HG02885 (cell line): ENCODE data around the gene KANK4.

Experiments used
- ATAC-seq: cut with Tn5 transposase; IDR thresholded peaks from one replicate; pipeline ENCODE4 v1.9.1; 2021; ENCODE audit warnings: mild to moderate bottlenecking; ENCODE audit not compliant: unreplicated experiment, poor library complexity

The KANK4 gene

DNA sequence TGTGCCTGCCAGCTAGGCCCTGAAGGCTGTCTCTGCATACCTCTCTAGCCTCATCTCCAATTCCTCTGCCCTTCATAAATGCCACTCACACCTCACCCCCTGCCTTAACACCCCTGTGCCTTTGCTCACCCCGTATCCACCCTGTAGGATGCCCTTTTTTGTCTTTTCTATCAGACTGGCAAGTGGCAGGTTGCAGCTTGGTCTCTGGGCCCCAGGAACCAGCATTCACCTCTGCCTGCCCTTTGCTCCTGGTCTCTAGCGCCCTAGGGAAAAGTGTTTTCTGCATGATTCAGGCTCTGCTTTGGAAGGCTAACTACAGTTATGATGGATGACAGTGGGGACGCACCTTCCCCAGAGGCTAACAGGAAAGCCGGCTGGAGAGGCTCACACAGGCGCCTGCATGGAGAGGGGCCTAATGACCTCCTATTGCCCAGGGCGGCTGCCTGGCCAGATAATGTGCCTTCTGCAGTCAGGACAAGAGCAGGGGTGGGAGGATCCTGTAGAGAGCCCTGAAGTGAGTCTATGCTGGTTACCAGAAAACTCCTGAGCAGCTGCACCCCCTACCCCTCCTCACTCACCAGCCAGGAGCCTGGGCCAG lies 11.2 kb downstream of the KANK4 start:
- no peak for ATAC-seq

DNA sequence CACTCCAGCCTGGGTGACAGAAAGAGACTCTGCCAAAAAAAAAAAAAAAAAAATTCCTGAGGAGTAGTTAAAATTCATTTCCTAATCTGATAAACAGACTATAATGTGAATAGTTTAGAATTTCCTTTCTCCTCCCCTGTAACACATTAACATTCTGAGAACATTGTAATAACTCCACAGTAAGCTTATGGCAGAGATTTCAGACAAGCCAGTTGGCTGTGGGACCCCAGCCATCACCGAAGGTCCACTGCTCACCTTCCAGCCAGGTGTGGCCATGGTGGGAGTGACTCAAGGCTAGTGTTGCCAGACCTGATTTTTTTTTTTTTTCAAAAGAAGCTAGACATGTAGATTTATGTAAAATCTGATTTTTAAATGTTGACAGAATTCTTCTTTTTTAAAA lies 11.8 kb downstream of the KANK4 start:
- ATAC-seq, result no peak

GRCh38 chr1:62306065-62306464 lies 13.2 kb downstream of the KANK4 start:
- no peak for ATAC-seq

GRCh38 chr1:62304975-62305374 lies 14.3 kb downstream of the KANK4 start:
- ATAC-seq, result no peak

DNA sequence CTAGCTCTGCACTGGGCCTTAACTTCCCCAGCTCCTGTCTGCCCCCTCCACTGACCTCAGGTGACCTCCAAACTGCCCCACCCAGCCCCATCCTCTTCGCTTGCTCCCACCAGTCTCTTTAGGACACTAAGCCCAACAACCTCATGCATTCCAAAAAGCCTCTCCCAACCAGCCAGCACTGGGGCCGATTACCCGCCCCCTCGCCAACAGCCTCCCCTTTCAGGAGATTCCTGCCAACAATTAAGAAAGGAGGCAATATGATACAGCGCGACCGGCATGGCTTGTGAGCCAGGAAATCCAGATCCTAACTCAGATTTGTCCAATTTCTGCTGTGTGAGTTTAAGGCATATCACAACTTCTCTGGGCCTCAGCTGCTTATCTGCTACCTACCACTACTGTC lies 14.7 kb downstream of the KANK4 start:
- ATAC-seq, result no peak

DNA sequence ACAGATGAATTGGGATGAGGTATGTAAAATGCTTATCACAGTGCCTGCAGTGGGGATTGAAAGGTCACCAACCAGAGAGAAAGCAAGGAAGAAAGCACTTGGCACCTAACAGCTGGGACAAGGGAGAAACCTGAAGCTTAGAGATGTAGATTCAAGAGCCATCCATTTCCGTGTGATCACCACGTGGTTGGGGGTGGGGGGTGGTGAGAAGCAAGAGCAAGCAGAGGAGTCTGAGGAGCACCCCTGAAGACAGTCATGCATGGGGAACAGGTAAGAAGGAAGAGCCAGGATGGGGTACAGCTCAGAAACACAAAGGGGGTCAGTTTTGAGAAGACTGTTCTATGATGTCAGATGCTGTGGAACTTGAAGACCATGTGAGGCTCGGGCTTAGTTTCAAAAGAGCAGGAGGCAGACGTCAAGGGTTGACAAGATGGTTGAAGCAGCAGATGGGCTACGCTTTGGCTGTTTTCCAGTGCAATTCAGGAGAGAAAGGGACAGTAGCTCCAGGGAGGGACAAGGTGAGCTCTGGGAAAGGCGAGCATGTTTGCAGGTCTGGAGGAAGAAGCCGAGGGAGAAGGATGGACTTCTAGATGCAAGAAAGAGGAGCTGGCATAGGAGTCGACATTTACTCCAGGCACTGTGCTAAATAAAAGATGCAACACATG lies 17.4 kb downstream of the KANK4 start:
- ATAC-seq, result no peak

DNA sequence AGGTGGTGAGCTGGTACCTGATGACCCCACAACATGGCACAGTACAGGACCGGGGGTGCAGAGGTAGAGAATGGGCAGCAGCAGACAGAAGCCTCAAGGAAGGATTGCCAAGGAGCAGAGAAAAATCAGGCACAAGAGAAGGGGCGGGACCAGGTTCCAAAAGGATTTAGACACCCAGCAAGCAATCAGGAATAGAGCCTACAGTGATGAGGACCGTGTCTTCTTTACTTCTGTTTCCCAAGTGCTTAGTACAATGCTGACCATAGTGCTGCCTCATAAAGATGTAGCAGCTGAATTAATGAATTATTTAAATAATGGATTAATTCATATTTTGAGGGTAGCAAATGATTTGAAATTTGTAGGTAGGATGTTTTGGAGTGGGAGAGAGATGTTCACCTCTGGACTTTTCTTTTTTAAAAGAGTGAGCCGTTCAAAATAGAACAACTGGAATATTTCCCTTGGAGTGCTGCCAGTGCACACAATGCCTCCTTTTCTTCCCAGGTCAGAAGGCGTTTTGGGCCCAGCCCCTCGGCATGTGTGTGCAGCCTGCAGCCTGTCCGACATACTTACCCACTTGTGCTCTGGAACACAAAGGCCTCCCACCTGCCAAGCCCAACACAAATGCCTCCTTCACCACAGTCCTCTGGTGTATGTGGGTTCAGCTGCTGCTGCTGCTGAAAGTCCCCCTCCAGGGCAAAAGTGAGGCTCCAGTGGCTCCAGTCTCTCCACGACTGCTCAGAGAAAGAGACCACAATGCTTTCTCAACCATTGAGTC lies 19.6 kb downstream of the KANK4 start:
- no peak for ATAC-seq

DNA sequence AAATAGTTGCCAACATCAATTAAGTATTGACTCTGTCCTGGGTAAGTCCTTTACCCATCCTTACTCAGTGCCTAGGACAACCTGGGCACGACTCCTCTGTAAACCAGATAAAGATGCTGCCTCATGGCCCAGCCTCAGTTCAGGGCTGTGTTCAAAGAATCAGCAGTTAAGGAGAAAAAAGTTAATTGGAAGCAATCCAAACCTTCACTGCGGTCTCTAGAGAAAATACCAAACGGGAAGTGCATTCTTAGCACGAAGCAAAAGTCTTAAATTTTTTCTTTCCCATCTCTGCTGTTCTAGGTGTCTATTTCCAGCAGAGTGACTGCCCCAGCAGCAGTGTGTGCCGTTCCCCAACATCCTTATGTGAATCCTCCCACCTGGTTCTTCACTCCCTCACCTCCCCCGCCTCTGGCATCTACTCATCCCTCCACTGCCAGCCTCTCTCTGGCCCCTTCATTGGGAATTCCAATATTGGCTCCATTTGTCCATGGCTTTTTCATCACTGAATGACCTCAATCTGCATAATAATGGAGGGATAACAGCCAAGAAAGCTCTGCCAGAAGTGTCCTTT lies 23.2 kb downstream of the KANK4 start:
- ATAC-seq, result peak; percentile 70

DNA sequence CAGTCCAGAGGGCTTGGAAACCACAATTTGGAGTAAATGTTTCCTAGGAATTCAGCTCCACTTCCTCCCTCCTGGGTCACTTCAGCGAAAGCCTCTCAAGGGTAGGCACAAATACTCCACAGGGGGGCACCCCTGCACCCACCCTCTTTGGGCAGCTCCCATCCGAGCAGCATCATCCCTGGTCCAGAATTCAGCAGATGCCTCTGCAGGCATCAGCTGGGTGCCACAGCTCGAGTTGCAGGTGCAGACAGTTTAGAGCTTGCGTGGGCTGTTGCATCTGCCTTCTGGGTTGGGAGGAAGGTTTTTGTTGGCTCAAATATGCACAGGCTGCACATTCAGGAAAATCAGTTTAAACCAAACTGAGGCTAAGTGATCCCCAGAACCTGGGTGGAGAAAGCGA lies 25.0 kb downstream of the KANK4 start:
- no peak for ATAC-seq

DNA sequence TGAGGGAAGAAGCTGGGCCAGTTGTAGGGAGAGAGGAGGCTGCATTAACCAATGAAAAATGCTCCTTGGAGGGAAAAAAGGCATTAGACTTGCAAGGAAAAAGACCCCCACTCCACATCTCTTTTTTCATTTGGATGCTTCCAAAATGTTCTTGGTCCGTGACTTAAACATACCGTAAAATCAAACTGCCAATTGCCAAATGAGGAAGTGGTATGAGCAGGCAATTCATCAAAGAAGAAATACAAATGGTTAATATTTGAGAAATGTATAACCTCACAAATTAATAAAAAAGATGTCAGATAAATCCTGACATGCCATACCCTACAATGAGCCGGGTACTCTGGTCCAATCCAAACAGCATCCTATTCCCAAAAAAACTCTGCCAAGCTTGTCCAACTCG lies 30.6 kb downstream of the KANK4 start:
- ATAC-seq, result no peak

DNA sequence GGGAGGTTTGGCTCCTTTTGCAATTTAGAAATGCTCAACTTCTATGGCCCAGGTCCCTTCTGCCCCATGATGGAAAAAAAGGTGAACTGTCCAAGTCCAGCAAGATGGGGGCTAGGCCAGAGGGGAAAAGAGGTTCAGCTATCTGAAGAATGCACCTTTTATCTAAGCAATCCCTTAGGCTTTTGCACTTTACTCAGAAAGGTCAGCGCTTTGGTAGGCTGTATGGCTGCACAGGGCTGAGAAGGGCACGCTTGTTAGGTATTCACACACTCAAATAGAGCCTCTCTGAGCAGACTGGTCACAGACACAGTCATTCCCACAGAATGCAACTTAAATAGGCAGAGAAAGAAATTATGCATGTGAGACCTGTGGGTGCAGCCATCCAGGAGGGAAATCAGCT lies 31.0 kb downstream of the KANK4 start:
- ATAC-seq, result no peak

DNA sequence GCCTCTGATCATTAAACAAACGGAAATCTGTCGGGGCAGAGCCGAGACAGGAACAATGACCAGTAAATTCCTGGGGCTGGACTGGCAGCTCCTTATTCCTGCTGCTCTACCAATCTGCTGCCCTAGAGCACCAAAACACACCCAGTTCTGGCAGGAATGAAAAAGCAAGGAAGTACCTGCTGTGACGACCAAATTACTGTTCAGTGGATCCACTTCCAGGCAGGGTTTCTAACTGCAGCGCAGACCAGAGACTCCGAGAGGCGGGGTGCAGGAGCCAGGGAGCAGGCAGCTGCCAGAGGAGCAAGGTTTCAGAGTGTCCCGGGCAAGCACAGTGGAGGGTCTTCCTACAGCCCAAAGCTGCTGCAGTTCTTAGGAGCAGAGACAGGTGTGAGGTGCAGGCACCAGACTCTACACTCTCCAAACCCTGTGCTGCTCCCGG lies 32.4 kb downstream of the KANK4 start:
- ATAC-seq, result no peak

GRCh38 chr1:62285984-62286785 lies 33.0 kb downstream of the KANK4 start:
- no peak for ATAC-seq

DNA sequence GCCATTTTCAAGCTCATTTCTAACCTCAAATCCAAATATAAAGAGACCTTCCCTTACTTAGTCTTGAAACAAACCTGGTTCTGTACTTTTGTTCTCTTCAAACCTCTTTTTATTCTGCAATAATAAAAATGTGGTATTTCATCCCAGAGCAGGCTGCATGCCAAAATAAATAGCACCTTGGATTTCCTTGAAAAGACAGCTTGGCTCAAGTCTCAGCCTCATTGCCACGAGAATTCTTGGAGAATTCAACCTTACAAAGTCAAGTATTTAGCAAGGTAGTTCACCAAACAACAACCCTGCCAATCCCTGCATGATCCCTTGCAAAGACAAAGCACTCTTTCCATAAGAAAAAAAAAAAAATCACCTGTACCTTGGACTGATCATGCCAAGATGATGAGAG lies 33.8 kb downstream of the KANK4 start:
- ATAC-seq, result no peak

DNA sequence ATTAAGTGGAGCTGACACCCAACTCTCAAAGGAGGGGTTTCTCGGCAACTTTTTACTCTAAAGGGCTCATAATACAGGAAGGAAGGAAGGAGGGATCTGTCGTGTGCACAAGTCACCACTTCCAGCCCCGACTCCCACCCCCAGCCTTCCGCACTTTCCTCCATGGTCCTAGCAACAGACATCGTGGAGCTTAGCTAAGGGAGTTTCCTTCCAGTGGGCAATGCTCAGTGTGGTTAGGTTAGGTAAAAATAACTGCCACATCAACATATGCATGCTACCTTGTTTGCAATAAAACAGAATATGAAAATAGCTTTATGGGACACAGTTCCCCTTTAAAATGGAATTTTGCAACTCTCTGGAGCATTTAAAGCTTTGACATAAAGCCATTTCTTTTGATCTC lies 35.2 kb downstream of the KANK4 start:
- ATAC-seq, result no peak

- no peak for ATAC-seq
These were observed 36.1 kb downstream of the KANK4 start for GRCh38 chr1:62282909-62283755.

DNA sequence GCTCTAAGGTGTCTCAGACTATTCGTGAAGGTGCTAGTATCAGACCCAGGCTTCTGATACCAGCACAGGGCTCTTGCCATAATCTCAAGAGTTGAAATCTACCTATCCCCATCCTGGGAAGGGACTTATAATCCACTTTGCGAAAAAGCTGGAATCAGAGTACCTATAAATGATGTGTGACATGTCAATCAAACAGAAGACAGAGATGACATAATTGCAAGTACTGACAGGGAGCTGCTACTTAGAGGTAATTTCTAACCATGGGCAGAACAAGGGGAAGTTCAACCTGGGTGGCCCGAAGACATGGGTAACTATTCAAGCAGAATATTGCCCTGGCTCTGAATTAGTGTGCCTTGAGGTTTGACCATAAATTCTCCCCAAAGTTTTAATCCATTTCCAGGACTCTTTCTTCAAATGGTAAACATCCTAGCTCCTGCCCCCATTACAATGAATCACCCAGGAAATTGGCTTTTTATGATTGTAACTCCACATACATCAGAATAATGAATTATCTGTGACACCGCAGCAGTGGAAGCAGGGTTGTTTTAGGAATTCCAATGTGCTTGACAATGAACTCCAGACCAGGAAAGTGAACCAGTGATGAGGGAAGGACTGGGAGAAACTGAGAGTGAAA lies 37.2 kb downstream of the KANK4 start:
- ATAC-seq, result no peak

- ATAC-seq, result no peak
These were observed 38.2 kb downstream of the KANK4 start for GRCh38 chr1:62280960-62281465.

DNA sequence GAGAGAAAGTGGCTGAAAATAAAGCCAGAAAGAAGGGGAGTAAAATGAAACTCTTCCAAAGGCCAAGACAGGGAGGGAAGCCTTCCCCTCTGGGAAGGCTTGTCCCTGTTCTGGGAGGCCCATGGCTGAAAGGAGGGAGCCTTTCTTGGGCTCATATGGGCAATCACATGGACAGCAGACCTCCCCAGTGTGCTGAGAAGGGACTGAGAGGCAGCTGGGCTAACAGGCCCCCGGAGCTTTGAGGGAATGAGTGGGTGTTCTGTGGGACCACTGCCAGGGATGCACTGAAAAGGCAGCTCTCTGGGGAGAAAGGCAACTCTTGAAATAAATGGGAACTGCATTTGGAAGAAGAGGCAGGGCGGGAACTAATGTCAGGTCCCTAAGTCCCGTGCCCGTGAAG lies 39.1 kb downstream of the KANK4 start:
- ATAC-seq, result no peak
